ENCODE measurements around the gene PPA1.
"Not testable (repeated sequence)": the region's sequence is repeated elsewhere in the genome, so short reads cannot be mapped to it uniquely, and the experiment has no call there.

Gene PPA1

GRCh38 chr10:70166394-70166793 lies 66.8 kb downstream of the PPA1 start:
- FAIRE-seq = no peak

- no peak for FAIRE-seq
Observed at GRCh38 chr10:70164163-70164562, 69.1 kb downstream of the PPA1 start.

DNA sequence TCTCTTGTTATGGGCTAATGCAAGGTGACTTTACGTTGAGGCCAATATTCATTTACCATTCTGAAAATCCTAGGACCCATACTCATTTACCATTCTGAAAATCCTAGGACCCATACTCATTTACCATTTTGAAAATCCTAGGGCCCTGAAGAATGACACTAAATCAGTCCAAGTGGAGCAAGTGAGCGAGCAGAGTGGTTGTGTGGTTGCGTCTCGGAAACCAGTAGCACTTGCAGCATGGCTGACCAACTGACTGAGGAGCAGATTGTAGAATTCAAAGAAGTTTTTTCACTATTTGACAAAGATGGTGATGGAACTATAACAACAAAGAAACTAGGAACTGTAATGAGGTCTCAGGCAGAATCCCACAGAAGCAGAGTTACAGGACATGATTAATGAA lies 69.8 kb downstream of the PPA1 start:
- FAIRE-seq = no peak

DNA sequence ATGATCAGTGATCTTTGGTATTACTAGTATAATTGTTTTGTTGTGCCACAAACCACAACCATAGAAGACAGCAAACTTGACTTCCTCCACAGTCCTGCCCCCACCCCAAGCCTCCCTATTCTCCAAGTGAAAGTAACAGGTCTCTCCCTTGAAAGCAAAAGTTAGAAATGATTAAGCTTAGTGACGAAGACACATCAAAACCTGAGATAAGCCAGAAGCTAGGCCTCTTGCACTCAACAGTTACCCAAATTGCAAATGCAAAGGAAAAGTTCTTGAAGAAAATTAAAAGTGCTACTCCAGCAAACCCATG lies 70.4 kb downstream of the PPA1 start:
- no peak for FAIRE-seq

GRCh38 chr10:70162151-70162891 lies 70.9 kb downstream of the PPA1 start:
- no peak for FAIRE-seq

- no peak for FAIRE-seq
Observed at GRCh38 chr10:70160798-70161197, 72.4 kb downstream of the PPA1 start.

- not testable (repeated sequence) for FAIRE-seq
Observed at GRCh38 chr10:70159366-70159765, 73.9 kb downstream of the PPA1 start.

DNA sequence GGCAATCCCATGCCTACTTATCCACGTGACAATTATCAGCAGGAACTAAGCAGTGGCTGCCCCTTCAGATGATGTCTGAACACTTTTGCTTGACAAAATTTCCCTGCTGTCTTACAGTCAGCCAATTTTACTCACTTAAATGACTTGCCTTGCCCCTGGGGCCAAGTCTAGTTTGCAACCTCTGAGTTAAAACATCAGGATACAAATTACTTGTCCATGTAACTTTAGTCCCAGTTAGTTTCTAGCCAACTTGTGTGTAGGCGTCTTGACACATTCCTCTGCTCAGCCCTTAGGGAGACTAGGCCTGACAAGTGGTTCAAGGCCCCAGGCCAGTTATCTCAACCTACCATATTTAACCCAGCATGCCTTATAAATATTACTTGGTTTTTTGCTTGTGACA lies 75.1 kb downstream of the PPA1 start:
- FAIRE-seq = no peak

DNA sequence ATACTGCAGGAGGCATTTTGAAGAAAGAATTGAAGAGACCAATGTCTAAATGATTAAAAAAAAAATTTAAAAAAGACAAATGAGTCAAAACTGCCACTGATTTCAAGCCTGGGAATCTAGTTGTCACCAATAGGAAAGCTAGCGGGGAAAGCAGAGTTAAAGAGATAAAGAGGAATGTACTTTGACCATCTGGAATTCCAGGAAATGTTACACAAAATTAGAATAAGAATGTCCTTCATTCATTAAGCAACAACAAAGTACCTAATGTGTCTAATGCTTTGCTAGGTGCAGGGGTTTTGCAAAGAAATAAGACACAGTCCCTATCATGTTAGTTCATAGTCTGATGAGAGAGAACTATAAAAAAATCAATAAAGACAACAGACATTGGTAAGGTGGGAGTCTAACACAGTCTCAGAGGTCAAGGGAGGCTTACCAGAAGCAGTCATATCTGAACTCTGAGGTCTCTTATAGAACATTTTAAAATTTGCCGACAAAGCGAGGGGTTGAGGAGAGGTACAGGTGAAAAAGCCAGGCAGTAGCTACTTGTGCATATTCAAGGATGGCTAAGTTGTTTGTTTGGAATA lies 77.9 kb downstream of the PPA1 start:
- no peak for FAIRE-seq

All from islet of Langerhans (tissue), 1 donor.